OCI-LY1 (cell line): ENCODE results near the gene RNF17.

ENCODE experiments used
- H2AFZ ChIP-seq: fragments of 200-600 bp; sonication (generic), shearing (Covaris generic); 2 replicates; pipeline ENCODE4 v1.6.0; 2014; ENCODE audit warnings: antibody characterized with exemption, mild to moderate bottlenecking, low read length
- H3F3A ChIP-seq: fragments of 200-600 bp; sonication (generic), shearing (Covaris generic); 2 replicates; pipeline ENCODE4 v1.6.0; 2014; ENCODE audit warnings: mild to moderate bottlenecking, antibody characterized with exemption, low read length, moderate library complexity; ENCODE audit not compliant: insufficient read depth
- H3K27ac ChIP-seq: fragments of 200-600 bp; sonication (generic); 2 replicates; pipeline ENCODE4 v1.5.1; 2014; ENCODE audit warnings: low read length, mixed run types, mild to moderate bottlenecking, low read depth; ENCODE audit not compliant: poor library complexity, severe bottlenecking
- H3K27me3 ChIP-seq: fragments of 200-600 bp; sonication (generic); 2 replicates; pipeline ENCODE4 v1.6.0; 2014; ENCODE audit warnings: antibody characterized with exemption, mild to moderate bottlenecking, low read length, moderate library complexity; ENCODE audit not compliant: insufficient read depth
- H3K36me3 ChIP-seq: fragments of 200-600 bp; sonication (generic); 2 replicates; pipeline ENCODE4 v1.6.1; 2014; ENCODE audit warnings: mild to moderate bottlenecking, antibody characterized with exemption, low read length, moderate library complexity, mixed read lengths; ENCODE audit not compliant: insufficient read depth
- H3K4me1 ChIP-seq: fragments of 200-600 bp; sonication (generic); 2 replicates; pipeline ENCODE4 v1.5.1; 2014; ENCODE audit warnings: mild to moderate bottlenecking, low read length, moderate library complexity; ENCODE audit not compliant: insufficient read depth, severe bottlenecking
- H3K4me2 ChIP-seq: fragments of 200-600 bp; sonication (generic), shearing (Covaris generic); 2 replicates; pipeline ENCODE4 v1.6.1; 2014; ENCODE audit warnings: low read length
- H3K4me3 ChIP-seq: fragments of 200-600 bp; sonication (generic); 2 replicates; pipeline ENCODE4 v1.5.1; 2014; ENCODE audit warnings: low read length, low read depth, mild to moderate bottlenecking, mixed read lengths; ENCODE audit not compliant: poor library complexity, severe bottlenecking
- H3K79me2 ChIP-seq: fragments of 200-600 bp; shearing (Covaris generic); 2 replicates; pipeline ENCODE4 v1.6.1; 2016; ENCODE audit warnings: mixed run types, low read length, mixed read lengths; ENCODE audit not compliant: insufficient read depth
- H3K9ac ChIP-seq: fragments of 200-600 bp; sonication (generic), shearing (Covaris generic); 2 replicates; pipeline ENCODE4 v1.6.1; 2014; ENCODE audit warnings: mild to moderate bottlenecking, low read length, mixed read lengths
- H3K9me2 ChIP-seq: fragments of 200-600 bp; sonication (generic), shearing (Covaris generic); 2 replicates; pipeline ENCODE4 v1.6.1; 2014; ENCODE audit warnings: low read depth, mild to moderate bottlenecking, low read length, mixed read lengths
- H3K9me3 ChIP-seq: fragments of 200-600 bp; shearing (Covaris generic); 2 replicates; pipeline ENCODE4 v1.6.1; 2014; ENCODE audit warnings: low read length, mixed read lengths
- H4K20me1 ChIP-seq: fragments of 200-600 bp; sonication (generic), shearing (Covaris generic); 2 replicates; pipeline ENCODE4 v1.6.0; 2016; ENCODE audit warnings: mild to moderate bottlenecking, low read length; ENCODE audit not compliant: insufficient read depth
- EZH2 ChIP-seq: fragments of 200-600 bp; sonication (generic), shearing (Covaris generic); IDR thresholded peaks from 2 replicates; pipeline ENCODE4 v1.8.0; 2017; ENCODE audit warnings: borderline replicate concordance, mixed run types, mild to moderate bottlenecking, antibody characterized with exemption, low read length, moderate library complexity, mixed read lengths
- TF ChIP-seq, protein P1 (sequence below): fragments of 200-600 bp; sonication (generic), shearing (Covaris generic); IDR thresholded peaks from 2 replicates; pipeline ENCODE4 v1.5.1; 2017; ENCODE audit warnings: mild to moderate bottlenecking, antibody characterized with exemption, low read length, moderate library complexity, mixed read lengths

RNF17 gene

DNA sequence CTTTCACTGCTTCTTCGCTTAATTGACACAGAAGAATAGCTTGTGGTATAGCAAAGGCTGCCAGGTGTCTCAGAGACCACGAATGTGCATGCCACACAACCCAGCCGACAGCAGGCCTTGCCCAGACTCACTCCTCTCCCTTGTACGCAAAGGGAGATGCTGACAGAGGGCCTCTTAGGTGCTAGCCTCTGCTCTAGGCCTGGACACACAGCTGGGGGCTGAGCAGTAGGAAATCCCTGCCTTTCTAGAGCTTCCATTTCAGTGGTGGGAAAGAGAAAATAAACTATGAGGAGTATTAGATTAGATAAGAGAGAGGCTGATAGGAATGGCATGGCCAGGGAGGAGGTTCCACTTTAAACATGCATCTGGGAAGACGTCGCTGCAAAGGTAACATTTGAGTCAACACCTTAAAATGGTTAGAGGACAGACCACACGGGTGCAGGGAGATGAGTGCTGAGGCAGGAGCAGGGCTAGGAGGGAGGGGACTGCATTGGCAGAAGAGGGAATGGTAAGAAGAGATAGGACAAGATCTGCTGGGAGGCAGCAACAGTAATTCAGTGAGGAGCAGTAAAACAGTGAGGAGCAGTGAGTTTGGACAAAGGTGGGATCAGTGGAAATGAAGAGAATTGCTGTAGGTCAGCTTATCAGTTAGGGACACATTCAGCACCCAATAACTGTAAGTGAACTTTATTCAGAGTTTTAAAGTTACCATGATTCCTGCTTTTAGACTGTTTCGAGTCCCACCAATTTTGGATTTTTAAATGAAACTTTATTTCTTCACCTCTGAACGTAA is 100.0 kb downstream of the RNF17 start:
- Histone ChIP-seq H3K4me1 (no peaks in the 10 kb centered on the region), H3K9ac (no peak overlapping the region), H3K4me3 (no peak overlapping the region), H3F3A (no peaks in the 10 kb centered on the region), H3K27ac (no peak overlapping the region), H3K27me3 (no peaks in the 10 kb centered on the region), H3K36me3 (no peaks in the 10 kb centered on the region), H2AFZ (no peak overlapping the region), H4K20me1 (no peaks in the 10 kb centered on the region), H3K9me2 (no peaks in the 10 kb centered on the region), H3K9me3 (no peaks in the 10 kb centered on the region), H3K79me2 (no peaks in the 10 kb centered on the region), H3K4me2 (no peak overlapping the region)
- TF ChIP-seq, protein P1, sequence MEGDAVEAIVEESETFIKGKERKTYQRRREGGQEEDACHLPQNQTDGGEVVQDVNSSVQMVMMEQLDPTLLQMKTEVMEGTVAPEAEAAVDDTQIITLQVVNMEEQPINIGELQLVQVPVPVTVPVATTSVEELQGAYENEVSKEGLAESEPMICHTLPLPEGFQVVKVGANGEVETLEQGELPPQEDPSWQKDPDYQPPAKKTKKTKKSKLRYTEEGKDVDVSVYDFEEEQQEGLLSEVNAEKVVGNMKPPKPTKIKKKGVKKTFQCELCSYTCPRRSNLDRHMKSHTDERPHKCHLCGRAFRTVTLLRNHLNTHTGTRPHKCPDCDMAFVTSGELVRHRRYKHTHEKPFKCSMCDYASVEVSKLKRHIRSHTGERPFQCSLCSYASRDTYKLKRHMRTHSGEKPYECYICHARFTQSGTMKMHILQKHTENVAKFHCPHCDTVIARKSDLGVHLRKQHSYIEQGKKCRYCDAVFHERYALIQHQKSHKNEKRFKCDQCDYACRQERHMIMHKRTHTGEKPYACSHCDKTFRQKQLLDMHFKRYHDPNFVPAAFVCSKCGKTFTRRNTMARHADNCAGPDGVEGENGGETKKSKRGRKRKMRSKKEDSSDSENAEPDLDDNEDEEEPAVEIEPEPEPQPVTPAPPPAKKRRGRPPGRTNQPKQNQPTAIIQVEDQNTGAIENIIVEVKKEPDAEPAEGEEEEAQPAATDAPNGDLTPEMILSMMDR = no peak
- TF ChIP-seq EZH2 = no peak

DNA sequence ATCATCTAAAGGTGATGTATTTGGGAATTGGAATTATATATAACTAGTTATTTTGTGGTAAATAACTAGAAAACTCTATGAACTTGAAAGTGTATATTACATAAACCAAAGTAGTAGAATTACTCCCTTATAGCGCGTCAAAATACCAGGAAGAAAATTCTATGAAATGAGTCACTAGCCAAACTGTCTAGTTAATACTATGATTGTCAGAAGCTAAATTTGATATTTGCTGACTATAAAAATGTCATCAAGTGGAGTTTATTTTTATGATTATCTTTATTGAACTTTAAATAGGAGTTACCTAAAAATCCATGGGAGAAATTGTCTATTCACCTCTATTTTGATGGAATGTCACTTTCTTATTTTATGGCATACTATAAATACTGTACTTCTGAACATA is 100.6 kb downstream of the RNF17 start:
- Histone ChIP-seq H3K9me2 (no peaks in the 10 kb centered on the region), H3K27me3 (no peaks in the 10 kb centered on the region), H3K9ac (no peak overlapping the region), H3K27ac (no peak overlapping the region), H3K79me2 (no peaks in the 10 kb centered on the region), H3K4me3 (no peak overlapping the region), H4K20me1 (no peaks in the 10 kb centered on the region), H3K4me1 (no peaks in the 10 kb centered on the region), H3F3A (no peaks in the 10 kb centered on the region), H3K9me3 (no peaks in the 10 kb centered on the region), H3K36me3 (no peaks in the 10 kb centered on the region), H3K4me2 (no peak overlapping the region), H2AFZ (no peak overlapping the region)
- TF ChIP-seq, protein P1 = no peak
- no peak for TF ChIP-seq EZH2

DNA sequence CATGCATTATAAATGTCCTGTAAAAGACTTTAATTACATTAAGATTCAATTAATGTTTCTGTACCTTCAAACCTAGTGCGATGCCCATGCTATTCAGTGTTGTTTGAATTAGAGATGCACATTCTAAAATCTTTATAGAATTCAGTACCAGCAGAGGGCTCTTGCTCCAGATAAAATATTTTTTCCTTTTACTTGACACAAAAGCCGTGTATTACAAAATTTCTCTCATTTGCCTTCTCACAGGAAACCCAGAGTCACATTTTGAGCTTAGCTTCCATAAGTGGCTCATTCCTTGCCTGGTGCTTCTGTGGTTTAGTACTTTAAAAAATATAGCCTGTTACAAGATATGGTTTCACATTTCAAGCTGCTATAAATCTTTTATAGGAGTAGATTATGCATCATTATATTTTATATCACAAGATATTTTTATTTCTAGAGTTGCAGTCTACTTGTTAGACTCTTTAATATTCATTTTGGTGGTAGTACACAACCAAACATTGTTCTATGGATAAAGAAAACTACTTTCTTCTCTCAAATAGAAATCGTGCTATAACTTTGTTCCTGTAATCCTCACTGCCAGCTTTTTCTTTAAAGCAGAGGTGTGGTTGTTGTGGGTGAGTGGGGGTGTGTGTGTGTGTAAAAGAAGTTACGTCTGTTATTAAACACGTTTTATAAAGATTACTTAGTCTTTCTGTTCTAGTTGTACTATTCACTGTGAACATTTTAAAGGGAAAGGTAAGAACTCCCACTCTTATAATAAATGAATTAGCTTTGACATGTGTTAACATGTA is 101.4 kb downstream of the RNF17 start:
- no peaks in the 10 kb centered on the region for H3K27me3 ChIP-seq
- no peaks in the 10 kb centered on the region for H3K9me3 ChIP-seq
- H3K36me3 ChIP-seq = no peaks in the 10 kb centered on the region
- H3F3A ChIP-seq = no peaks in the 10 kb centered on the region
- H3K9ac ChIP-seq = no peak overlapping the region
- H3K4me2 ChIP-seq = no peak overlapping the region
- TF ChIP-seq, protein P1 = peak; percentile 37
- no peak for TF ChIP-seq EZH2
- no peak overlapping the region for H3K27ac ChIP-seq
- H3K4me3 ChIP-seq = no peak overlapping the region
- no peaks in the 10 kb centered on the region for H4K20me1 ChIP-seq
- H3K4me1 ChIP-seq = no peaks in the 10 kb centered on the region
- H3K79me2 ChIP-seq = no peaks in the 10 kb centered on the region
- H3K9me2 ChIP-seq = no peaks in the 10 kb centered on the region
- no peak overlapping the region for H2AFZ ChIP-seq
